Ishikawa (cell line): Measurements from ENCODE around the gene CDX2.

Experiments used
- EGR1 ChIP-seq: IDR thresholded peaks from 2 replicates; pipeline ENCODE4 v1.6.1; 2012
- EP300 ChIP-seq: IDR thresholded peaks from 2 replicates; pipeline ENCODE4 v1.6.1; 2012; ENCODE audit warnings: borderline replicate concordance
- MAX ChIP-seq: IDR thresholded peaks from 2 replicates; pipeline ENCODE4 v1.6.1; 2012
- REST ChIP-seq: IDR thresholded peaks from 2 replicates; pipeline ENCODE4 v1.6.1; 2012; ENCODE audit warnings: low read depth, mild to moderate bottlenecking
- ZBTB7A ChIP-seq: IDR thresholded peaks from 2 replicates; pipeline ENCODE4 v1.6.1; 2012; ENCODE audit warnings: low read depth

- no peak for TF ChIP-seq EP300
- TF ChIP-seq MAX: no peak
- TF ChIP-seq REST: no peak
- no peak for TF ChIP-seq ZBTB7A
- no peak for TF ChIP-seq EGR1
Observed at GRCh38 chr13:27960362-27961226, 8.5 kb downstream of the CDX2 start.
